HCT116 (cell line): ENCODE results near the gene MCEE. TPM values are rescaled to one million over a fixed set of nuclear protein-coding genes. Genes with fewer than 3 reads are reported as not detected.
"Not testable (repeated sequence)": the region's sequence is repeated elsewhere in the genome, so short reads cannot be mapped to it uniquely, and the experiment has no call there.

ENCODE experiments used
- ATAC-seq: fragments of 200-7000 bp; cut with Tn5 transposase; 2 replicates; pipeline ENCODE4 v1.9.1; 2020; ENCODE audit warnings: mild to moderate bottlenecking, moderate library complexity
- BruUV-seq: library from RNA; stranded (reverse); fragments of 400-500 nt; replicated peaks from 2 replicates; lab custom pipeline; 2021; lab: Mats Ljungman, UMichigan
- CTCF ChIA-PET: fragments of 300-600 bp; sonication (Branson Sonifier 250); formaldehyde crosslinking; loops from one replicate; lab custom pipeline; 2021; ENCODE audit warnings: antibody characterized with exemption; lab: Charles Lee
- POLR2A ChIA-PET: fragments of 300-600, 350-600 bp; sonication (Branson Sonifier 250); formaldehyde crosslinking; loops from one replicate; lab custom pipeline; 2021; ENCODE audit warnings: antibody characterized with exemption; lab: Charles Lee
- RAD21 ChIA-PET, 2 experiments: fragments of 300-600 bp; sonication (Branson Sonifier 250); formaldehyde crosslinking; loops; one replicate each; lab custom pipeline; 2023; ENCODE audit warnings: low total read pairs in 2 of 2; ENCODE audit not compliant: uncharacterized antibody in 2 of 2, unreplicated experiment in 2 of 2, low non-redundant PET in 1 of 2; lab: Charles Lee
- DNase-seq: peaks from one replicate; pipeline ENCODE4 v3.0.0-alpha.2; 2010; ENCODE audit warnings: low read depth, low spot score
- H2AFZ ChIP-seq: fragments of 200-600 bp; shearing (Covaris generic), sonication (generic); 2 replicates; pipeline ENCODE4 v1.6.1; 2017; ENCODE audit warnings: low read depth, mixed run types, mixed read lengths, antibody characterized with exemption, low read length; ENCODE audit not compliant: poor library complexity, severe bottlenecking
- H3K27ac ChIP-seq: 2 replicates; pipeline ENCODE4 v1.5.1; 2012; ENCODE audit warnings: low read depth, low read length
- H3K27me3 ChIP-seq: fragments of 200-600 bp; sonication (generic); 2 replicates; pipeline ENCODE4 v1.6.1; 2016; ENCODE audit warnings: mixed run types, low read length, mixed read lengths; ENCODE audit not compliant: insufficient read depth
- H3K36me3 ChIP-seq, 2 experiments: fragments of 200-500 bp in 1 of 2; fragments of 200-600 bp in 1 of 2; sonication (Bioruptor generic) in 1 of 2; sonication (generic) in 1 of 2; 2 replicates each; pipeline versions ENCODE4 v1.5.1 to v1.6.1; 2014 to 2016; ENCODE audit warnings: low read length in 2 of 2, inconsistent platforms in 1 of 2, mixed read lengths in 1 of 2, mixed run types in 1 of 2; ENCODE audit not compliant: insufficient read depth in 2 of 2, control insufficient read depth in 1 of 2
- H3K4me1 ChIP-seq, 2 experiments: fragments of 200-600 bp in 1 of 2; sonication (generic) in 1 of 2; 2 replicates each; pipeline versions ENCODE4 v1.5.1 to v1.6.1; 2012 to 2017; ENCODE audit warnings: low read length in 2 of 2, inconsistent platforms in 1 of 2, mild to moderate bottlenecking in 1 of 2, mixed read lengths in 1 of 2, mixed run types in 1 of 2, moderate library complexity in 1 of 2; ENCODE audit not compliant: insufficient read depth in 2 of 2, control insufficient read depth in 1 of 2
- H3K4me2 ChIP-seq: fragments of 200-600 bp; sonication (generic); 2 replicates; pipeline ENCODE4 v1.6.1; 2017; ENCODE audit warnings: mixed run types, low read length, mixed read lengths
- H3K4me3 ChIP-seq, 2 experiments: fragments of 200-600 bp in 1 of 2; sonication (generic) in 1 of 2; replicated peaks in 1 of 2; 2 replicates each; pipeline ENCODE4 v1.5.1; 2011 to 2016; ENCODE audit warnings: low read length in 2 of 2, control low read depth in 1 of 2, low read depth in 1 of 2, mild to moderate bottlenecking in 1 of 2, mixed read lengths in 1 of 2, mixed run types in 1 of 2
- H3K79me2 ChIP-seq: fragments of 200-600 bp; sonication (generic); 2 replicates; pipeline ENCODE4 v1.6.1; 2017; ENCODE audit warnings: mild to moderate bottlenecking, mixed run types, low read length, moderate library complexity, mixed read lengths; ENCODE audit not compliant: insufficient read depth
- H3K9ac ChIP-seq: fragments of 200-600 bp; sonication (generic); 2 replicates; pipeline ENCODE4 v1.6.1; 2016; ENCODE audit warnings: low read length, mixed read lengths
- H3K9me2 ChIP-seq: fragments of 200-600 bp; sonication (generic), shearing (Covaris generic); 2 replicates; pipeline ENCODE4 v1.6.1; 2017; ENCODE audit warnings: mixed run types, mild to moderate bottlenecking, moderate library complexity; ENCODE audit not compliant: insufficient read depth
- H3K9me3 ChIP-seq, 2 experiments: fragments of 200-500 bp in 1 of 2; fragments of 200-600 bp in 1 of 2; sonication (Bioruptor generic) in 1 of 2; sonication (generic) in 1 of 2; 2 replicates each; pipeline ENCODE4 v1.6.1; 2014 to 2017; ENCODE audit warnings: low read length in 2 of 2, mixed read lengths in 2 of 2, inconsistent platforms in 1 of 2, low read depth in 1 of 2, mild to moderate bottlenecking in 1 of 2, mixed run types in 1 of 2, moderate library complexity in 1 of 2; ENCODE audit not compliant: control insufficient read depth in 1 of 2, insufficient read depth in 1 of 2
- H4K20me1 ChIP-seq: fragments of 200-600 bp; sonication (generic), shearing (Covaris generic); 2 replicates; pipeline ENCODE4 v1.6.1; 2017; ENCODE audit warnings: mixed run types, mild to moderate bottlenecking, moderate library complexity; ENCODE audit not compliant: insufficient read depth
- CEBPB ChIP-seq: IDR thresholded peaks from 2 replicates; pipeline ENCODE4 v1.6.1; 2012; ENCODE audit warnings: low read depth
- MAX ChIP-seq: IDR thresholded peaks from 2 replicates; pipeline ENCODE4 v1.6.1; 2012
- intact Hi-C: fragments of 100-400 bp; cut with micrococcal nuclease; formaldehyde crosslinking; loops from 2 replicates; pipeline ENCODE4 v1.10.0; 2022
- total RNA-seq: library from RNA; stranded (reverse); gene quantifications from one replicate; pipeline ENCODE4 v1.2.1, GENCODE V29; 2021; ENCODE audit not compliant: unreplicated experiment
- TF ChIP-seq, protein P1 (sequence below): IDR thresholded peaks from 2 replicates; pipeline ENCODE4 v1.6.1; 2012; ENCODE audit warnings: low read depth
- TF ChIP-seq, protein P2 (sequence below), 3 experiments: fragments of 200-600 bp in 1 of 3; sonication (generic) in 1 of 3; IDR thresholded peaks in 2 of 3; conservative IDR thresholded peaks in 1 of 3; 2 replicates each; pipeline ENCODE4 v1.5.1; 2012 to 2017; ENCODE audit warnings: low read depth in 2 of 3, low read length in 2 of 3, antibody characterized with exemption in 1 of 3, borderline replicate concordance in 1 of 3, control low read depth in 1 of 3, mild to moderate bottlenecking in 1 of 3, mixed read lengths in 1 of 3, mixed run types in 1 of 3, moderate library complexity in 1 of 3; ENCODE audit not compliant: insufficient read depth in 1 of 3

The MCEE gene
- total RNA-seq, 1 experiment from 2014 or later, result 9.0 TPM

DNA sequence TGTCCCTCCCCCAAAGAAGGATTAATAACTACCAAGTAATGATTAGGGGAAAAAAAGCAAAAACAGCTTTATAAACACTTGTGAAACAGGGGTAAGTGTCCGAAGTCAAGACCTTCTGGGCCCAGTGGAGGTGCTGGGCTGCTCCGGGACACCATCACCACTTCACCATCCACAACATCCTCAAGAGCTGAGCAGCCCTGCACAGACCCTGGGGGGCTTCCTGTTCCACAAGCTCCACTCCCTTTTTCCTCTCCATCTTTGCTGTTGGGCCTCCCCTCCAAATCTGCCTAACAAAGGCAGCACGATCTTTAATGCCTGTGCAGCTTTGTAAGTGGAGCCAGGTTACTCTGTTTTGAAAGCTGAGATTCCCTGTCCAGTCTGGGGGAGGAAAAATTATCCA is 46.7 kb downstream of the MCEE start:
- H3K9ac ChIP-seq, BruUV-seq, H3K9me3 ChIP-seq, CTCF ChIA-PET, intact Hi-C loops, H3K4me3 ChIP-seq, H3K4me2 ChIP-seq, H3K27me3 ChIP-seq, RAD21 ChIA-PET, H4K20me1 ChIP-seq, H3K79me2 ChIP-seq, H3K9me2 ChIP-seq, H3K36me3 ChIP-seq, DNase-seq, H3K27ac ChIP-seq, H2AFZ ChIP-seq, H3K4me1 ChIP-seq, POLR2A ChIA-PET, ATAC-seq: not testable (repeated sequence)

DNA sequence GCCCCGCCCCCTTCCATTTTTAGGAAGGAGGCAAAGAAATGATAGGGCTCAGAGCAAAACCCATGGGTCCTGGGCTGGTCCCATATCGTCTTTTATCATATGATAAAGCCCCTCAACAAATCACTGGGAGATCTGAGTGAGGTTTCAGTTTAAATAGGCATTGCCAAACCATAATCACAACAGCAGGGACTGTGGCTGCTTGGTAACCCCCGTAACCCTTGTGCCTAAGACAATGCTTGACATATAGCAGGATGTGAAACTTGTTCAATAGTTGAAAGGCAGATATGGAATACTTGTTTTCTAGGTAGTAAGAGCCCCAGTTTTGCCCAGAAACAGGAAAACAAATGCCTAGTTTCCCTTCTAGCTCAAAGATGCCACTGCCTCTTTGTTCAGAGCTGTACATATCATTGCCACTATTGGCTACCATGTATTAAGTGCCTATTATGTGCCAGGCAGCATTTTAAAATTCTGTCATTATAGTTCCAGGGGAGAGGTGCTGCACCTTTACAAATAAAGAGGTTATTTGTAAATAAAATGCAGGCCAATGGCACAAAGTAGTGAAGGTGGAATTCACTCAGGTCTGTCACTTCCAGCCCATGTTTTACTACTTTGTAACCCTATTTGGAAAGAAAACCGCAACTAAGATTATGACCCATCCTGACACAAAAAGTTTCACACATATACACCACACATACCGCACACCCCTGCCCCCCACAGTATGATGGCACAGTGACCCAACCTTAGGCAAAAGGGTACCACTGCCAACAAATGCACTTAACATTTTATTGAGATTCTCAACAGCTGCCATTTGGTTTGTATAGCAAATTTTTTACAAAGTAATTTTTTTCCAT is 47.4 kb downstream of the MCEE start:
- no peaks in the 10 kb centered on the region for H3K27me3 ChIP-seq
- no peak overlapping the region for H3K9ac ChIP-seq
- DNase-seq, result no peak
- ChIA-PET RAD21 (no interaction called here), POLR2A (no interaction called here)
- TF ChIP-seq CEBPB (no peak), MAX (no peak)
- TF ChIP-seq, protein P1, sequence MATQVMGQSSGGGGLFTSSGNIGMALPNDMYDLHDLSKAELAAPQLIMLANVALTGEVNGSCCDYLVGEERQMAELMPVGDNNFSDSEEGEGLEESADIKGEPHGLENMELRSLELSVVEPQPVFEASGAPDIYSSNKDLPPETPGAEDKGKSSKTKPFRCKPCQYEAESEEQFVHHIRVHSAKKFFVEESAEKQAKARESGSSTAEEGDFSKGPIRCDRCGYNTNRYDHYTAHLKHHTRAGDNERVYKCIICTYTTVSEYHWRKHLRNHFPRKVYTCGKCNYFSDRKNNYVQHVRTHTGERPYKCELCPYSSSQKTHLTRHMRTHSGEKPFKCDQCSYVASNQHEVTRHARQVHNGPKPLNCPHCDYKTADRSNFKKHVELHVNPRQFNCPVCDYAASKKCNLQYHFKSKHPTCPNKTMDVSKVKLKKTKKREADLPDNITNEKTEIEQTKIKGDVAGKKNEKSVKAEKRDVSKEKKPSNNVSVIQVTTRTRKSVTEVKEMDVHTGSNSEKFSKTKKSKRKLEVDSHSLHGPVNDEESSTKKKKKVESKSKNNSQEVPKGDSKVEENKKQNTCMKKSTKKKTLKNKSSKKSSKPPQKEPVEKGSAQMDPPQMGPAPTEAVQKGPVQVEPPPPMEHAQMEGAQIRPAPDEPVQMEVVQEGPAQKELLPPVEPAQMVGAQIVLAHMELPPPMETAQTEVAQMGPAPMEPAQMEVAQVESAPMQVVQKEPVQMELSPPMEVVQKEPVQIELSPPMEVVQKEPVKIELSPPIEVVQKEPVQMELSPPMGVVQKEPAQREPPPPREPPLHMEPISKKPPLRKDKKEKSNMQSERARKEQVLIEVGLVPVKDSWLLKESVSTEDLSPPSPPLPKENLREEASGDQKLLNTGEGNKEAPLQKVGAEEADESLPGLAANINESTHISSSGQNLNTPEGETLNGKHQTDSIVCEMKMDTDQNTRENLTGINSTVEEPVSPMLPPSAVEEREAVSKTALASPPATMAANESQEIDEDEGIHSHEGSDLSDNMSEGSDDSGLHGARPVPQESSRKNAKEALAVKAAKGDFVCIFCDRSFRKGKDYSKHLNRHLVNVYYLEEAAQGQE, result no peak
- TF ChIP-seq, protein P2, sequence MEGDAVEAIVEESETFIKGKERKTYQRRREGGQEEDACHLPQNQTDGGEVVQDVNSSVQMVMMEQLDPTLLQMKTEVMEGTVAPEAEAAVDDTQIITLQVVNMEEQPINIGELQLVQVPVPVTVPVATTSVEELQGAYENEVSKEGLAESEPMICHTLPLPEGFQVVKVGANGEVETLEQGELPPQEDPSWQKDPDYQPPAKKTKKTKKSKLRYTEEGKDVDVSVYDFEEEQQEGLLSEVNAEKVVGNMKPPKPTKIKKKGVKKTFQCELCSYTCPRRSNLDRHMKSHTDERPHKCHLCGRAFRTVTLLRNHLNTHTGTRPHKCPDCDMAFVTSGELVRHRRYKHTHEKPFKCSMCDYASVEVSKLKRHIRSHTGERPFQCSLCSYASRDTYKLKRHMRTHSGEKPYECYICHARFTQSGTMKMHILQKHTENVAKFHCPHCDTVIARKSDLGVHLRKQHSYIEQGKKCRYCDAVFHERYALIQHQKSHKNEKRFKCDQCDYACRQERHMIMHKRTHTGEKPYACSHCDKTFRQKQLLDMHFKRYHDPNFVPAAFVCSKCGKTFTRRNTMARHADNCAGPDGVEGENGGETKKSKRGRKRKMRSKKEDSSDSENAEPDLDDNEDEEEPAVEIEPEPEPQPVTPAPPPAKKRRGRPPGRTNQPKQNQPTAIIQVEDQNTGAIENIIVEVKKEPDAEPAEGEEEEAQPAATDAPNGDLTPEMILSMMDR (IDR thresholded peaks at IDR 0.05 in 2 of 3, conservative IDR thresholded peaks at IDR 0.05 in 1 of 3; ENCODE audit: borderline replicate concordance in 1 of 3, insufficient read depth in 1 of 3, low read depth in 2 of 3, low read length in 2 of 3), result no peak
- TF ChIP-seq, all 23 proteins: peak for 0
- CTCF ChIA-PET, result no interaction called here
- H3K79me2 ChIP-seq, result no peaks in the 10 kb centered on the region
- H3K36me3 ChIP-seq, result no peaks in the 10 kb centered on the region
- intact Hi-C loops, result no loop called here
- no peaks in the 10 kb centered on the region; a peak in 1 of 4 replicates for H3K4me1 ChIP-seq
- no peaks in the 10 kb centered on the region for H3K9me2 ChIP-seq
- H3K4me2 ChIP-seq, result no peak overlapping the region
- H4K20me1 ChIP-seq, result no peaks in the 10 kb centered on the region
- no peak overlapping the region for H2AFZ ChIP-seq
- no peak overlapping the region for H3K4me3 ChIP-seq
- no peak for ATAC-seq
- H3K9me3 ChIP-seq, result no peaks in the 10 kb centered on the region
- H3K27ac ChIP-seq, result no peak overlapping the region
- no TSS peak for BruUV-seq
